Lung (tissue), 12 donors: Measurements from ENCODE around the gene LRP1. TPM values are rescaled to one million over a fixed set of nuclear protein-coding genes. Genes with fewer than 3 reads are reported as not detected.

ENCODE experiments used
- ATAC-seq: fragments of 200-7000 bp; cut with Tn5 transposase; one replicate; pipeline ENCODE4 v1.9.1; 2020; ENCODE audit warnings: moderate number of reproducible peaks; ENCODE audit not compliant: insufficient read depth, low FRiP score
- DNase-seq, 3 donors: peaks; one replicate each; pipeline ENCODE4 v3.0.0-alpha.2; 2013 to 2017
- H3K27ac ChIP-seq, 2 donors: one replicate each; pipeline ENCODE4 v1.5.1; 2013; ENCODE audit warnings: mild to moderate bottlenecking in 2 of 2, moderate library complexity in 2 of 2, control low read depth in 1 of 2, inconsistent platforms in 1 of 2, low read depth in 1 of 2, low read length in 1 of 2
- H3K27me3 ChIP-seq, 3 donors: one replicate each; pipeline ENCODE4 v1.5.1; 2013; ENCODE audit warnings: low read length in 2 of 3; ENCODE audit not compliant: control insufficient read depth in 3 of 3, insufficient read depth in 3 of 3
- H3K36me3 ChIP-seq, 4 donors: one replicate each; pipeline ENCODE4 v1.5.1; 2013; ENCODE audit warnings: low read length in 4 of 4, mild to moderate bottlenecking in 1 of 4, moderate library complexity in 1 of 4; ENCODE audit not compliant: control insufficient read depth in 4 of 4, insufficient read depth in 4 of 4
- H3K4me1 ChIP-seq, 5 donors: one replicate each; pipeline ENCODE4 v1.5.1; 2013; ENCODE audit warnings: low read length in 5 of 5, mild to moderate bottlenecking in 2 of 5, moderate library complexity in 1 of 5; ENCODE audit not compliant: control insufficient read depth in 5 of 5, insufficient read depth in 5 of 5
- H3K4me3 ChIP-seq: one replicate; pipeline ENCODE4 v1.5.1; 2013; ENCODE audit warnings: mild to moderate bottlenecking, control low read depth, moderate library complexity
- H3K9ac ChIP-seq, 2 donors: one replicate each; pipeline ENCODE4 v1.5.1; 2013; ENCODE audit warnings: low read length in 2 of 2, control low read depth in 1 of 2; ENCODE audit not compliant: insufficient read depth in 1 of 2
- H3K9me3 ChIP-seq, 4 donors: one replicate each; pipeline ENCODE4 v1.5.1; 2013; ENCODE audit warnings: low read length in 3 of 4, mild to moderate bottlenecking in 1 of 4, moderate library complexity in 1 of 4; ENCODE audit not compliant: control insufficient read depth in 4 of 4, insufficient read depth in 3 of 4
- WGBS, 2 donors: extraction: QIAGEN DNeasy Blood & Tissue Kit; methylation state at CpG; one replicate each; pipeline ENCODE4 v1.1.7; 2013; 5-methylcytosine and 5-hydroxymethylcytosine counted together
- polyA plus RNA-seq, 2 donors: library from polyadenylated mRNA; stranded (reverse); fragments of 200-250 nt; gene quantifications; one replicate each; pipeline ENCODE4 v1.2.1, GENCODE V29; 2013
- total RNA-seq, 2 donors: library from RNA; depleted of rRNA in 1 of 2; stranded (reverse); fragments of >200 nt in 1 of 2; gene quantifications; one replicate each; pipeline ENCODE4 v1.2.1, GENCODE V29; 2014 to 2021
- TF ChIP-seq, protein P1 (sequence below): IDR thresholded peaks from 2 replicates; pipeline ENCODE4 v1.5.1; 2012; ENCODE audit warnings: mild to moderate bottlenecking; ENCODE audit errors: control extremely low read depth, extremely low read depth
- donor health status: control.
- donor health status: control.
- donor health status: Bipolar disorder and iron deficiency.
- donor health status: healthy.
- donor health status: DM: yes; HTN: yes; CAD: no.

LRP1 gene
- total and polyA plus RNA-seq, 4 donors = 52.6 to 338 (median 122) TPM

DNA sequence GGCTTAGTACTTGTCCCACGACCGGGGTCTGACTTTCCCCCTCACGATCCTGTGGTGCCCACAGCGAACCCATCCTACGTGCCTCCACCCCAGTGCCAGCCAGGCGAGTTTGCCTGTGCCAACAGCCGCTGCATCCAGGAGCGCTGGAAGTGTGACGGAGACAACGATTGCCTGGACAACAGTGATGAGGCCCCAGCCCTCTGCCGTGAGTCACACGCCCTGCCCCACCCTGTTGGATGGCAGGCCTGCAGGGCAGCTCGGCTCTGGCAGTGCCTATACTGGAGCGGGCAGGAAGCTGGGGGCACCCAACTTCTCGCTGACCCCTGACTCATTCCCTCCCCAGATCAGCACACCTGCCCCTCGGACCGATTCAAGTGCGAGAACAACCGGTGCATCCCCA lies 37.5 kb downstream of the LRP1 start:
- ATAC-seq (no peak), DNase-seq (no peak)
- 88 to 92% methylated on average over 19 of the region's 19 CpGs for WGBS, 2 donors
- Histone ChIP-seq H3K9ac (no peak overlapping the region), H3K4me3 (no peak overlapping the region), H3K9me3 (peaks cover 0 to 2% (median 0%) of the 10 kb centered on the region in 4 donors), H3K27me3 (no peaks in the 10 kb centered on the region), H3K27ac (no peak overlapping the region), H3K4me1 (peaks cover 0 to 3% (median 0%) of the 10 kb centered on the region in 5 donors), H3K36me3 (peaks cover 15 to 70% (median 53%) of the 10 kb centered on the region in 4 donors)
- TF ChIP-seq, protein P1, sequence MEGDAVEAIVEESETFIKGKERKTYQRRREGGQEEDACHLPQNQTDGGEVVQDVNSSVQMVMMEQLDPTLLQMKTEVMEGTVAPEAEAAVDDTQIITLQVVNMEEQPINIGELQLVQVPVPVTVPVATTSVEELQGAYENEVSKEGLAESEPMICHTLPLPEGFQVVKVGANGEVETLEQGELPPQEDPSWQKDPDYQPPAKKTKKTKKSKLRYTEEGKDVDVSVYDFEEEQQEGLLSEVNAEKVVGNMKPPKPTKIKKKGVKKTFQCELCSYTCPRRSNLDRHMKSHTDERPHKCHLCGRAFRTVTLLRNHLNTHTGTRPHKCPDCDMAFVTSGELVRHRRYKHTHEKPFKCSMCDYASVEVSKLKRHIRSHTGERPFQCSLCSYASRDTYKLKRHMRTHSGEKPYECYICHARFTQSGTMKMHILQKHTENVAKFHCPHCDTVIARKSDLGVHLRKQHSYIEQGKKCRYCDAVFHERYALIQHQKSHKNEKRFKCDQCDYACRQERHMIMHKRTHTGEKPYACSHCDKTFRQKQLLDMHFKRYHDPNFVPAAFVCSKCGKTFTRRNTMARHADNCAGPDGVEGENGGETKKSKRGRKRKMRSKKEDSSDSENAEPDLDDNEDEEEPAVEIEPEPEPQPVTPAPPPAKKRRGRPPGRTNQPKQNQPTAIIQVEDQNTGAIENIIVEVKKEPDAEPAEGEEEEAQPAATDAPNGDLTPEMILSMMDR = no peak

DNA sequence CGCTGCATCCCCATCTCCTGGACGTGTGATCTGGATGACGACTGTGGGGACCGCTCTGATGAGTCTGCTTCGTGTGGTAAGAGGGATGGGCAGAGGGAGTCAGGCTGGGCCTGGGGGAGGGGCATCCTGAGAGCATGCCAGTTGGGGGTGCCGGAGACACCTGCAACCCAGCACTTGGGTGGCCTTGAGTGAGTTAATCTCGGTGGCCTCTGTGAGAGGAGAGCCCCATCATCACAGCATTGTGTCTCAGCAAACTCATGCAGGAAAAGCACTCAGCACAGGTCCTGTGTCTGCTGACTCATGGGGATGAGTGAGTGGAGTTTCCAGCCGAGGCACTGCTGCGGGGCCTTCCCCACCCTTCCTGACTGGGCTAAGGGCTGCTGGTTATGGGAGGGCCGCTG lies 38.7 kb downstream of the LRP1 start:
- Histone ChIP-seq H3K4me3 (no peak overlapping the region), H3K27ac (no peak overlapping the region), H3K9me3 (no peaks in the 10 kb centered on the region), H3K36me3 (peaks cover 13 to 62% (median 48%) of the 10 kb centered on the region in 4 donors), H3K4me1 (peaks cover 0 to 7% (median 0%) of the 10 kb centered on the region in 5 donors), H3K27me3 (no peaks in the 10 kb centered on the region), H3K9ac (no peak overlapping the region)
- no peak for DNase-seq
- TF ChIP-seq, protein P1 = no peak
- ATAC-seq = no peak
- 61 to 63% methylated on average over 10 of the region's 10 CpGs for WGBS, 2 donors

DNA sequence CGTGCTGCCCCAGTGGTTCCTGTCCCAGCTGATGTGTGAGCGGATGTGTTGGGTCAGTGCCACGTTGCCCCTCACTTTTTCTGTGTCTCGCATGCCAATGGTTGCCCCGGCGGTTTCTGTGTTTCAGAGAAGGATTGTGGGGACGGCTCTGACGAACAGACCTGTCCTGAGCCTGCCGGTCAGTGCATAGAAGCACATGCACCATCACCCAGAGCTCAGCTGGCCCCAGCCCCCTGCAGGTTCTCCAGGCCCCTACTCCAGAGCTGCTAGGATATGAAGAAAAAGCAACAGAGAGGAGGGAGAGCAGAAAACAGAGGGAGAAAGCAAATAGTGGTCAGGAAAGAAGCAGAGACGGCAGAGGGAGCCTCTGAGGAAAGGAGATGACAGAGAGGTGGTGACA lies 39.8 kb downstream of the LRP1 start:
- Histone ChIP-seq H3K27me3 (no peaks in the 10 kb centered on the region), H3K9me3 (no peaks in the 10 kb centered on the region), H3K4me1 (peaks cover 0 to 7% (median 0%) of the 10 kb centered on the region in 5 donors), H3K27ac (no peak overlapping the region), H3K4me3 (no peak overlapping the region), H3K9ac (no peak overlapping the region), H3K36me3 (peaks cover 12 to 62% (median 46%) of the 10 kb centered on the region in 4 donors)
- DNase-seq = no peak
- WGBS, 2 donors = 80 to 89% methylated on average over 10 of the region's 10 CpGs
- TF ChIP-seq, protein P1 = no peak
- no peak for ATAC-seq

DNA sequence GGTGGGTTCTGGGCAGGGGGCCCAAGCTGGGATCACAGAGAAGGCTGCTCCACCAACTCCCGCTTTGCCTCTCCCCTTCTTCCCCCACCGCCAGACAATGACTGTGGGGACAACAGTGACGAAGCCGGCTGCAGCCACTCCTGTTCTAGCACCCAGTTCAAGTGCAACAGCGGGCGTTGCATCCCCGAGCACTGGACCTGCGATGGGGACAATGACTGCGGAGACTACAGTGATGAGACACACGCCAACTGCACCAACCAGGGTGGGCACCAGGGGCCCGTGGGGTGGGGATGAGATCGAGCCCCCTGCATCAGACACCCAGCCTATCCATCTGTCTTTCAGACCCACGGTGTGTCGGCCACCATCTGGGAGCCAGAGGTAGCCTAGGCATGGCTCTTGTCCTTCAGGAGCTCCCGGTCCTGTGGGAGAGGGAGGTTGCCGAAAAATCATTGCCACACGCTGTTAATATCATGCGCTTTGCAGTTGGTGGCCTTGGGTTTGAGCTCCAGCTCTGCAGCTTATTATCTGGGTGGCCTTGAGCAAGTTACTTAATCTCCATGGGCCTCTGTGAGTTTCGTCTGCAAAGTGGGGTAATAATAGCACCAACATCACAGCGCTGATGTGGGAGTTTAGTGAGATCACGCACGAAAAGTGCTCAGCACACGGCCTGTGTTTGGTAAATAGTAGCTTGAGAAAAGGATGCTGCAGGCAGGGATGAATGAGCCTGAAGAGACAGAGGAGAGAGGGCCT lies 40.9 kb downstream of the LRP1 start:
- Histone ChIP-seq H3K36me3 (peaks cover 12 to 68% (median 54%) of the 10 kb centered on the region in 4 donors), H3K9ac (no peak overlapping the region)

More for the DNA sequence above, 40.9 kb downstream of the LRP1 start:
- TF ChIP-seq, protein P1 = no peak
- no peak for DNase-seq
- ATAC-seq = no peak
- 91 to 92% methylated on average over 22 to 23 of the region's 23 CpGs for WGBS, 2 donors
- H3K27me3 ChIP-seq = no peaks in the 10 kb centered on the region
- peaks cover 0 to 7% (median 0%) of the 10 kb centered on the region in 5 donors for H3K4me1 ChIP-seq
- no peak overlapping the region for H3K4me3 ChIP-seq
- H3K27ac ChIP-seq = no peak overlapping the region
- no peaks in the 10 kb centered on the region for H3K9me3 ChIP-seq
